ENCODE measurements around the gene PTPRG. TPM values are rescaled to one million over a fixed set of nuclear protein-coding genes. Genes with fewer than 3 reads are reported as not detected.

Gene PTPRG
- total RNA-seq = 9.6 and 11.1 TPM in 2 replicates

GRCh38 chr3:61561374-61562041, at the start of gene PTPRG:
PTPRG (plus strand) TSS chr3:61561571; CDS start chr3:61562288, 717 bp downstream.
- DNase-seq (ENCODE audit: low read depth) (peak; percentile 83), FAIRE-seq (no peak)
- Histone ChIP-seq H3K4me3 (ENCODE audit: low read depth, low read length) (peak within 1 kb of the TSS; percentile 71), H3K36me3 (ENCODE audit: control insufficient read depth, insufficient read depth, low read length) (no peaks in the 10 kb centered on the region), H3K27me3 (ENCODE audit: control insufficient read depth, insufficient read depth, low read length) (no peaks in the 10 kb centered on the region)
- TF ChIP-seq CTCF (IDR thresholded peaks at IDR 0.05; ENCODE audit: insufficient read depth, low read length, severe bottlenecking) = no peak

GRCh38 chr3:61518590-61518989, 42.8 kb upstream of the PTPRG start:
- DNase-seq (ENCODE audit: low read depth) (no peak), FAIRE-seq (no peak)
- Histone ChIP-seq H3K4me3 (ENCODE audit: low read depth, low read length) (no peak overlapping the region), H3K36me3 (ENCODE audit: control insufficient read depth, insufficient read depth, low read length) (no peaks in the 10 kb centered on the region), H3K27me3 (ENCODE audit: control insufficient read depth, insufficient read depth, low read length) (no peaks in the 10 kb centered on the region)
- no peak for TF ChIP-seq CTCF (IDR thresholded peaks at IDR 0.05; ENCODE audit: insufficient read depth, low read length, severe bottlenecking)

- no peak for FAIRE-seq
- Histone ChIP-seq H3K36me3 (ENCODE audit: control insufficient read depth, insufficient read depth, low read length) (no peaks in the 10 kb centered on the region), H3K27me3 (ENCODE audit: control insufficient read depth, insufficient read depth, low read length) (no peaks in the 10 kb centered on the region), H3K4me3 (ENCODE audit: low read depth, low read length) (no peak overlapping the region)
- no peak for TF ChIP-seq CTCF (IDR thresholded peaks at IDR 0.05; ENCODE audit: insufficient read depth, low read length, severe bottlenecking)
- no peak for DNase-seq (ENCODE audit: low read depth)
Measured at GRCh38 chr3:61520966-61521628, 40.3 kb upstream of the PTPRG start.

GRCh38 chr3:61522060-61522459, 39.3 kb upstream of the PTPRG start:
- Histone ChIP-seq H3K27me3 (ENCODE audit: control insufficient read depth, insufficient read depth, low read length) (no peaks in the 10 kb centered on the region), H3K36me3 (ENCODE audit: control insufficient read depth, insufficient read depth, low read length) (no peaks in the 10 kb centered on the region), H3K4me3 (ENCODE audit: low read depth, low read length) (no peak overlapping the region)
- TF ChIP-seq CTCF (IDR thresholded peaks at IDR 0.05; ENCODE audit: insufficient read depth, low read length, severe bottlenecking) = no peak
- DNase-seq (ENCODE audit: low read depth) = no peak
- FAIRE-seq = no peak

GRCh38 chr3:61522626-61523025, 38.7 kb upstream of the PTPRG start:
- Histone ChIP-seq H3K27me3 (ENCODE audit: control insufficient read depth, insufficient read depth, low read length) (no peaks in the 10 kb centered on the region), H3K36me3 (ENCODE audit: control insufficient read depth, insufficient read depth, low read length) (no peaks in the 10 kb centered on the region), H3K4me3 (ENCODE audit: low read depth, low read length) (no peak overlapping the region)
- no peak for TF ChIP-seq CTCF (IDR thresholded peaks at IDR 0.05; ENCODE audit: insufficient read depth, low read length, severe bottlenecking)
- DNase-seq (ENCODE audit: low read depth) (no peak), FAIRE-seq (no peak)
